HepG2 (cell line): Measurements from ENCODE around the gene C1QTNF1. TPM values are rescaled to one million over a fixed set of nuclear protein-coding genes. Genes with fewer than 3 reads are reported as not detected.
"Not testable (repeated sequence)": the region's sequence is repeated elsewhere in the genome, so short reads cannot be mapped to it uniquely, and the experiment has no call there.

Experiments
- ATAC-seq: fragments of 200-7000 bp; cut with Tn5 transposase; 3 replicates; pipeline ENCODE4 v1.9.1; 2020; ENCODE audit warnings: mild to moderate bottlenecking, moderate library complexity
- BruUV-seq: library from RNA; stranded (reverse); fragments of 400-500 nt; replicated peaks from 2 replicates; lab custom pipeline; 2021; lab: Mats Ljungman, UMichigan
- CTCF ChIA-PET: fragments of 300-600 bp; formaldehyde crosslinking; extraction: SDS; loops from one replicate; lab custom pipeline; 2021; ENCODE audit warnings: low total read pairs, inconsistent platforms, low intra/inter-chr PET ratio; lab: Yijun Ruan, JAX
- POLR2A ChIA-PET: fragments of 350-600 bp; sonication (Branson Sonifier 250); formaldehyde crosslinking; loops from one replicate; lab custom pipeline; 2020; ENCODE audit warnings: antibody characterized with exemption, inconsistent platforms; lab: Yijun Ruan, JAX
- DNase-seq: peaks from one replicate; pipeline ENCODE4 v3.0.0-alpha.2; 2015; ENCODE audit warnings: low spot score
- FAIRE-seq: peaks from 3 replicates; lab custom pipeline; 2011; peaks lifted over from hg19 to GRCh38; lab: Jason Lieb, UNC
- H2AFZ ChIP-seq: one replicate; pipeline ENCODE4 v1.6.1; 2011; ENCODE audit warnings: low read length, inconsistent platforms
- H3K27ac ChIP-seq: fragments of 300-600 bp; 3 replicates; pipeline ENCODE4 v1.8.0; 2011; ENCODE audit warnings: mixed run types, mild to moderate bottlenecking, mixed read lengths, low read length, inconsistent platforms; ENCODE audit not compliant: insufficient read depth; ENCODE audit errors: extremely low read length
- H3K27me3 ChIP-seq, 2 experiments: fragments of 200-600 bp in 1 of 2; 2 replicates in 1 of 2; 3 replicates in 1 of 2; pipeline versions ENCODE4 v1.6.0 to v1.8.0; 2011; ENCODE audit warnings: low read length in 2 of 2, mild to moderate bottlenecking in 2 of 2, moderate library complexity in 2 of 2, inconsistent platforms in 1 of 2; ENCODE audit not compliant: insufficient read depth in 2 of 2, control insufficient read depth in 1 of 2
- H3K36me3 ChIP-seq, 2 experiments: fragments of 200-600 bp in 1 of 2; replicated peaks in 1 of 2; 2 replicates in 1 of 2; 3 replicates in 1 of 2; pipeline versions ENCODE4 v1.5.1 to v1.8.0; 2011; ENCODE audit warnings: low read length in 2 of 2, inconsistent platforms in 1 of 2; ENCODE audit not compliant: insufficient read depth in 2 of 2, control insufficient read depth in 1 of 2
- H3K4me1 ChIP-seq: 2 replicates; pipeline ENCODE4 v1.5.1; 2012; ENCODE audit warnings: low read length, inconsistent platforms; ENCODE audit not compliant: insufficient read depth
- H3K4me2 ChIP-seq: 2 replicates; pipeline ENCODE4 v1.6.0; 2011; ENCODE audit warnings: low read depth, low read length, inconsistent platforms
- H3K4me3 ChIP-seq, 3 experiments: fragments of 200-600 bp in 1 of 3; sonication (generic), shearing (Covaris generic) in 1 of 3; replicated peaks in 1 of 3; 2 replicates each; pipeline ENCODE4 v1.5.1; 2011 to 2016; ENCODE audit warnings: low read length in 3 of 3, inconsistent platforms in 2 of 3, low read depth in 2 of 3, mild to moderate bottlenecking in 2 of 3, control low read depth in 1 of 3, mixed read lengths in 1 of 3; ENCODE audit not compliant: insufficient read depth in 1 of 3
- H3K79me2 ChIP-seq: one replicate; pipeline ENCODE4 v1.6.1; 2011; ENCODE audit warnings: low read length, inconsistent platforms; ENCODE audit not compliant: insufficient read depth
- H3K9ac ChIP-seq: 2 replicates; pipeline ENCODE4 v1.6.0; 2011; ENCODE audit warnings: mild to moderate bottlenecking, low read depth, low read length, inconsistent platforms; ENCODE audit not compliant: insufficient read depth
- H3K9me3 ChIP-seq: 2 replicates; pipeline ENCODE4 v1.5.1; 2012; ENCODE audit warnings: mild to moderate bottlenecking, low read length
- H4K20me1 ChIP-seq: 2 replicates; pipeline ENCODE4 v1.6.0; 2011; ENCODE audit warnings: inconsistent platforms, mild to moderate bottlenecking, low read length, moderate library complexity; ENCODE audit not compliant: insufficient read depth
- CAMTA2 ChIP-seq: sonication (generic); formaldehyde crosslinking; IDR thresholded peaks from 2 replicates; pipeline ENCODE4 v1.4.0; 2020; ENCODE audit warnings: mild to moderate bottlenecking, missing genetic modification reagents, borderline replicate concordance
- CEBPB ChIP-seq: IDR thresholded peaks from 2 replicates; pipeline ENCODE4 v1.6.1; 2011; ENCODE audit warnings: low read depth, low read length, improper control_type of control experiment, borderline replicate concordance
- CEBPG ChIP-seq: IDR thresholded peaks from 2 replicates; pipeline ENCODE4 v1.6.1; 2016
- EHMT2 ChIP-seq: fragments of 200-600 bp; sonication (generic); IDR thresholded peaks from 2 replicates; pipeline ENCODE4 v1.7.0; 2017; ENCODE audit warnings: antibody characterized with exemption, low read depth, low read length, borderline replicate concordance
- KLF12 ChIP-seq: sonication (generic); formaldehyde crosslinking; IDR thresholded peaks from 2 replicates; pipeline ENCODE4 v1.4.0; 2020; ENCODE audit warnings: missing genetic modification reagents, borderline replicate concordance
- PHF20 ChIP-seq: sonication (generic); formaldehyde crosslinking; IDR thresholded peaks from 2 replicates; pipeline ENCODE4 v1.5.0; 2020; ENCODE audit warnings: mild to moderate bottlenecking, missing genetic modification reagents
- SALL2 ChIP-seq: sonication (generic); formaldehyde crosslinking; IDR thresholded peaks from 2 replicates; pipeline ENCODE4 v1.8.1; 2023; ENCODE audit warnings: mild to moderate bottlenecking, missing genetic modification reagents, inconsistent platforms
- SATB2 ChIP-seq: sonication (generic); formaldehyde crosslinking; IDR thresholded peaks from 2 replicates; pipeline ENCODE4 v1.5.0; 2020; ENCODE audit warnings: missing genetic modification reagents
- TEF ChIP-seq: sonication (generic); formaldehyde crosslinking; IDR thresholded peaks from 2 replicates; pipeline ENCODE4 v1.5.0; 2020; ENCODE audit warnings: missing genetic modification reagents
- ZFP36L1 ChIP-seq: sonication (generic); formaldehyde crosslinking; IDR thresholded peaks from 2 replicates; pipeline ENCODE4 v1.8.0; 2022; ENCODE audit warnings: mild to moderate bottlenecking, missing genetic modification reagents, moderate library complexity
- ZMYM3 ChIP-seq: sonication (generic); formaldehyde crosslinking; IDR thresholded peaks from 2 replicates; pipeline ENCODE4 v1.5.1; 2020; ENCODE audit warnings: mild to moderate bottlenecking, missing genetic modification reagents
- ZNF263 ChIP-seq: sonication (generic); formaldehyde crosslinking; IDR thresholded peaks from 2 replicates; pipeline ENCODE4 v1.4.0; 2020; ENCODE audit warnings: missing genetic modification reagents
- ZNF280B ChIP-seq: sonication (generic); formaldehyde crosslinking; IDR thresholded peaks from 2 replicates; pipeline ENCODE4 v1.5.0; 2020; ENCODE audit warnings: missing genetic modification reagents, mild to moderate bottlenecking, borderline replicate concordance
- ZNF280D ChIP-seq: sonication (generic); formaldehyde crosslinking; IDR thresholded peaks from 2 replicates; pipeline ENCODE4 v1.5.1; 2020; ENCODE audit warnings: mild to moderate bottlenecking, missing genetic modification reagents
- ZNF430 ChIP-seq: sonication (generic); formaldehyde crosslinking; IDR thresholded peaks from 2 replicates; pipeline ENCODE4 v1.9.0; 2021; ENCODE audit warnings: mild to moderate bottlenecking, missing genetic modification reagents
- ZNF543 ChIP-seq: sonication (generic); formaldehyde crosslinking; IDR thresholded peaks from 2 replicates; pipeline ENCODE4 v1.4.0; 2020; ENCODE audit warnings: mild to moderate bottlenecking, missing genetic modification reagents
- ZNF605 ChIP-seq: sonication (generic); formaldehyde crosslinking; IDR thresholded peaks from 2 replicates; pipeline ENCODE4 v1.8.0; 2022; ENCODE audit warnings: mild to moderate bottlenecking, missing genetic modification reagents
- ZNF766 ChIP-seq: sonication (generic); formaldehyde crosslinking; IDR thresholded peaks from 2 replicates; pipeline ENCODE4 v1.5.0; 2020; ENCODE audit warnings: missing genetic modification reagents, borderline replicate concordance
- ZNF777 ChIP-seq: sonication (generic); formaldehyde crosslinking; IDR thresholded peaks from 2 replicates; pipeline ENCODE4 v1.4.0; 2020; ENCODE audit warnings: missing genetic modification reagents
- WGBS: methylation state at CpG from one replicate; pipeline ENCODE4 v1.1.6; 2017; ENCODE audit warnings: low lambda C conversion rate; 5-methylcytosine and 5-hydroxymethylcytosine counted together
- in situ Hi-C: cut with HindIII; loops from 2 replicates; pipeline ENCODE4 v1.10.0; 2017; ENCODE audit warnings: low pct_unique_long_range_greater_than_20kb; ENCODE audit not compliant: extremely low pct_ligation_motif_present
- intact Hi-C: fragments of 100-400 bp; cut with micrococcal nuclease; formaldehyde crosslinking; loops from one replicate; pipeline ENCODE4 v1.10.0; 2022; ENCODE audit not compliant: unreplicated experiment
- polyA plus RNA-seq, 8 experiments: library from polyadenylated mRNA; depleted of rRNA in 3 of 8; stranded (reverse) in 7 of 8; unstranded in 1 of 8; fragments of >200 nt; fragmentation: Illumina TruSeq in 4 of 8; extraction: Trizol in 4 of 8; gene quantifications; 2 replicates each; pipeline versions ENCODE4 v1.2.1 to v1.2.3, GENCODE V29; 2011 to 2016; ENCODE audit warnings: low read depth in 4 of 8, missing spikeins in 1 of 8, mixed read lengths in 1 of 8; ENCODE audit not compliant: insufficient read depth in 1 of 8
- total RNA-seq, 5 experiments: library from RNA; depleted of rRNA; stranded (reverse); fragments of >200 nt; fragmentation: Illumina TruSeq; extraction: Trizol; gene quantifications; 2 replicates each; pipeline ENCODE4 v1.2.3, GENCODE V29; 2016; ENCODE audit warnings: low read depth in 1 of 5

The C1QTNF1 gene
- total and polyA plus RNA-seq, 2 of the 13 experiments (the other 11 are each of a cell fraction or from before 2014, with no cell fraction given): 0.18 to 0.86 TPM

GRCh38 chr17:79074121-79074648, 50.2 kb downstream of the C1QTNF1 start:
- Histone ChIP-seq H3K27me3 (peaks cover 0 to 19% of the 10 kb centered on the region in 2 experiments; a peak in 2 of 5 replicates), H3K9ac (peak overlapping the region; percentile 13; the same call in 1 of the 2 replicates), H3K4me3 (peak overlapping the region in 2 of 3 experiments; percentile 22 to 51; a peak in 2 of 6 replicates), H3K4me1 (peaks cover 41% of the 10 kb centered on the region), H3K36me3 (peaks cover 3 to 14% of the 10 kb centered on the region in 2 experiments; a peak in 4 of 5 replicates), H3K4me2 (peak overlapping the region; percentile 72)
- H4K20me1 ChIP-seq, in situ Hi-C loops, BruUV-seq, H3K9me3 ChIP-seq, CTCF ChIA-PET, H3K27ac ChIP-seq, H2AFZ ChIP-seq, H3K79me2 ChIP-seq, intact Hi-C loops, FAIRE-seq, DNase-seq, ATAC-seq: not testable (repeated sequence)
- 76% methylated on average over 22 of the region's 22 CpGs for WGBS
- POLR2A ChIA-PET: interaction anchor here (0.5 to 4.0 kb wide), 14 partner anchors 9 to 323 kb away, joined by 3 to 95 read pairs (median 4); partner anchors contain the start of gene LGALS3BP
- TF ChIP-seq CEBPB (peak; percentile 58; the same call in 1 of the 2 replicates), SATB2 (0 out of 2 replicates have a peak, but pooled peaks have one; percentile 22), ZNF777 (CRISPR knock-in tag) (peak; percentile 6; the same call in 1 of the 2 replicates), ZMYM3 (0 out of 2 replicates have a peak, but pooled peaks have one; percentile 5), ZNF280B (0 out of 2 replicates have a peak, but pooled peaks have one; percentile 1), ZFP36L1 (peak; percentile 21; the same call in 1 of the 2 replicates), ZNF263 (CRISPR knock-in tag) (0 out of 2 replicates have a peak, but pooled peaks have one; percentile 6), PHF20 (CRISPR knock-in tag) (0 out of 2 replicates have a peak, but pooled peaks have one; percentile 4), CAMTA2 (peak; percentile 37; the same call in 1 of the 2 replicates), ZNF605 (CRISPR knock-in tag) (peak; percentile 71; the same call in 1 of the 2 replicates), ZNF766 (CRISPR knock-in tag) (0 out of 2 replicates have a peak, but pooled peaks have one; percentile 61), ZNF543 (CRISPR knock-in tag) (0 out of 2 replicates have a peak, but pooled peaks have one; percentile 15), ZNF280D (CRISPR knock-in tag) (0 out of 2 replicates have a peak, but pooled peaks have one; percentile 32), SALL2 (0 out of 2 replicates have a peak, but pooled peaks have one; percentile 17), TEF (CRISPR knock-in tag) (0 out of 2 replicates have a peak, but pooled peaks have one; percentile 49), EHMT2 (0 out of 2 replicates have a peak, but pooled peaks have one; percentile 57), CEBPG (CRISPR knock-in tag) (peak; percentile 51; the same call in 1 of the 2 replicates), ZNF430 (peak; percentile 73; the same call in 1 of the 2 replicates), KLF12 (CRISPR knock-in tag) (0 out of 2 replicates have a peak, but pooled peaks have one; percentile 36)
